Measurements from ENCODE around the gene SV2B.

The SV2B gene

GRCh38 chr15:91270747-91271146 is 170.7 kb downstream of the SV2B start:
- no peak for DNase-seq (ENCODE audit: low read depth)

- DNase-seq (ENCODE audit: low read depth): peak; percentile 16
Measured at GRCh38 chr15:91271565-91272153, 171.6 kb downstream of the SV2B start.

GRCh38 chr15:91275844-91276243 is 175.8 kb downstream of the SV2B start:
- DNase-seq (ENCODE audit: low read depth): no peak

- DNase-seq (ENCODE audit: low read depth): no peak
Measured at GRCh38 chr15:91278951-91279350, 178.9 kb downstream of the SV2B start.

- DNase-seq (ENCODE audit: low read depth): no peak
Measured at GRCh38 chr15:91279486-91279885, 179.4 kb downstream of the SV2B start.

- DNase-seq (ENCODE audit: low read depth): no peak
Measured at GRCh38 chr15:91281947-91282346, 181.9 kb downstream of the SV2B start.

GRCh38 chr15:91282486-91282885 is 182.4 kb downstream of the SV2B start:
- no peak for DNase-seq (ENCODE audit: low read depth)

GRCh38 chr15:91283155-91283554 is 183.1 kb downstream of the SV2B start:
- DNase-seq (ENCODE audit: low read depth): no peak

GRCh38 chr15:91284758-91285466 is 184.9 kb downstream of the SV2B start:
- no peak for DNase-seq (ENCODE audit: low read depth)

GRCh38 chr15:91289324-91289723 is 189.3 kb downstream of the SV2B start:
- DNase-seq (ENCODE audit: low read depth): no peak

- no peak for DNase-seq (ENCODE audit: low read depth)
Measured at GRCh38 chr15:91290553-91290952, 190.5 kb downstream of the SV2B start.

GRCh38 chr15:91291673-91292072 is 191.6 kb downstream of the SV2B start:
- no peak for DNase-seq (ENCODE audit: low read depth)

- DNase-seq (ENCODE audit: low read depth): no peak
Measured at GRCh38 chr15:91294344-91294743, 194.3 kb downstream of the SV2B start.

GRCh38 chr15:91294795-91295194 is 194.7 kb downstream of the SV2B start:
- no peak for DNase-seq (ENCODE audit: low read depth)

GRCh38 chr15:91298101-91298500 is 198.0 kb downstream of the SV2B start:
- no peak for DNase-seq (ENCODE audit: low read depth)

- DNase-seq (ENCODE audit: low read depth): no peak
Measured at GRCh38 chr15:91302588-91303439, 202.8 kb downstream of the SV2B start.

GRCh38 chr15:91304210-91304609 is 204.2 kb downstream of the SV2B start:
- no peak for DNase-seq (ENCODE audit: low read depth)

- no peak for DNase-seq (ENCODE audit: low read depth)
Measured at GRCh38 chr15:91304786-91305185, 204.7 kb downstream of the SV2B start.

GRCh38 chr15:91306144-91306543 is 206.1 kb downstream of the SV2B start:
- DNase-seq (ENCODE audit: low read depth): no peak

GRCh38 chr15:91307601-91308000 is 207.5 kb downstream of the SV2B start:
- no peak for DNase-seq (ENCODE audit: low read depth)

- DNase-seq (ENCODE audit: low read depth): no peak
Measured at GRCh38 chr15:91308199-91308598, 208.1 kb downstream of the SV2B start.

GRCh38 chr15:91308855-91309254 is 208.8 kb downstream of the SV2B start:
- DNase-seq (ENCODE audit: low read depth): no peak

- DNase-seq (ENCODE audit: low read depth): no peak
Measured at GRCh38 chr15:91311986-91312385, 211.9 kb downstream of the SV2B start.
